ENCODE measurements around the gene PLAGL2.
"Not testable (repeated sequence)": the region's sequence is repeated elsewhere in the genome, so short reads cannot be mapped to it uniquely, and the experiment has no call there.

Gene PLAGL2

DNA sequence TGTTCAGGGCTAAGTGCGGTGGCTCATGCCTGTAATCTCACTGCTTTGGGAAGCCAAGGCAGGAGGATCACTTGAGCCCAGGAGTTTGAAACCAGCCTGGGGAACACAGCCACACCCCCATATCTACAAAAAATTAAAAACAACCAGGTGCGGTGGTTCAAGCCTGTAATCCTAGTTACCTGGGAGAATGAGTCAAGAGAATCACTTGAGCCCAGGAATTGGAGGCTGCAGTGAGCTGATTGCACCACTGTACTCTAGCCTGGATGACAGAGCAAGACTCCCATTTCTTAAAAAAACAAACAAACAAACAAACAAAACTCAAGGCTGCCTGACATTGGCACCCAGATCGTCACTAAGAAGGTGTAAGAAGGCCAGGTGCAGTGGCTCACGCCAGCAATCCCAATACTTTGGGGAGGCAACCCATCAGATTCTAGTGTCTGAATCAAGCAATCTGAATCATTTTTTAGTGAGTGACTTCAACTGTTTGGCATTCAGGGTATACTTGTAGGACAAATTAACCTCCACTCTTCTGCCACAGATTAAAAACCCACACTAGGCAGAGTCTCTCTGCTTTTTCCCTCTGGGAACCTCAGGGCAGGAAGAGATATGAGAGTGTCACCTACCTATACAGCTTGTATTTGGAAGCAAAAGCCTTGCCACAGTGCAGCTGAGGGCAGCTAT lies 6.1 kb downstream of the PLAGL2 start:
- Histone ChIP-seq H4K91ac (ENCODE audit: low read depth, low read length) (no peak overlapping the region), H3K4ac (ENCODE audit: low read depth, low read length) (no peak overlapping the region), H3K79me1 (ENCODE audit: low read length) (peaks cover 2% of the 10 kb centered on the region), H2BK120ac (ENCODE audit: insufficient read depth, low read length, poor library complexity) (no peak overlapping the region), H3K9ac (ENCODE audit: low read length) (no peak overlapping the region), H3K79me2 (ENCODE audit: control insufficient read depth, insufficient read depth, low read length, poor library complexity) (peaks cover 8% of the 10 kb centered on the region), H3K9me3 (ENCODE audit: insufficient read depth, low read depth, low read length) (no peaks in the 10 kb centered on the region), H4K12ac (ENCODE audit: low read depth, low read length) (no peak overlapping the region), H3K18ac (ENCODE audit: low read length) (no peak overlapping the region), H3K27me3 (ENCODE audit: insufficient read depth, low read length) (no peaks in the 10 kb centered on the region), H2AK5ac (ENCODE audit: low read length) (no peak overlapping the region), H3K4me1 (ENCODE audit: control insufficient read depth in 1 of 2, insufficient read depth in 2 of 2, low read length in 2 of 2) (peaks cover 13 to 14% of the 10 kb centered on the region in 2 experiments), H2BK5ac (ENCODE audit: low read depth, low read length, poor library complexity) (no peak overlapping the region), H2AFZ (ENCODE audit: insufficient read depth, low read length, poor library complexity) (no peak overlapping the region), H3K36me3 (ENCODE audit: control insufficient read depth in 1 of 2, insufficient read depth in 2 of 2, low read length in 2 of 2) (peaks cover 34 to 53% of the 10 kb centered on the region in 2 experiments), H3K4me3 (ENCODE audit: low read depth, low read length) (no peak overlapping the region), H3K23ac (ENCODE audit: low read length) (no peak overlapping the region), H3K14ac (ENCODE audit: low read length) (no peak overlapping the region), H2BK12ac (ENCODE audit: low read length) (no peak overlapping the region), H3K27ac (ENCODE audit: low read depth, low read length) (no peak overlapping the region), H4K8ac (ENCODE audit: low read depth, low read length) (no peak overlapping the region), H3K4me2 (ENCODE audit: low read length) (no peak overlapping the region)
- WGBS (ENCODE audit: extremely low coverage, insufficient coverage, insufficient read length), result no CpG with 5 or more reads among the region's 4 CpGs
- no peak for DNase-seq

DNA sequence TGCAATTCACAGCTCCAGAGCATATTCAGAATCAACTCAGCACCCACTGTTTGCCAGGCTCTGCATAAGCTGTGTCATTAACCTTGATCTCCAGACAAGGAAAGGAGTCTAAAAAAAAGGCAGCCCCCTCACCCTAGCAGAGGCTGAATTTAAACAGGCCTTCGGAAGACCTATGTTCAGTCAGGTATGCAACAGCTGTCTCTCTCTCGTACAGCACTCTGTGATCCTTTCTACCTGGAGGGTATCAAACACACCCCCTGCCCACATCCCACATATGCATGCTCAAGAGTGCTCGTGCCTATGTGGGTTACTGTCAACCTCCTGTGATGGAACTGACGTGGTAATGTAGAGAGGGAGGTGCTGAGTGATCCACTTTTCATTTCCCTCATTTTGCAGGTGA lies 8.5 kb downstream of the PLAGL2 start:
- Histone ChIP-seq H3K27ac (ENCODE audit: low read depth, low read length) (no peak overlapping the region), H2BK5ac (ENCODE audit: low read depth, low read length, poor library complexity) (no peak overlapping the region), H3K79me1 (ENCODE audit: low read length) (peaks cover under 1% of the 10 kb centered on the region), H4K91ac (ENCODE audit: low read depth, low read length) (no peak overlapping the region), H3K18ac (ENCODE audit: low read length) (no peak overlapping the region), H3K79me2 (ENCODE audit: control insufficient read depth, insufficient read depth, low read length, poor library complexity) (peaks cover 5% of the 10 kb centered on the region), H4K8ac (ENCODE audit: low read depth, low read length) (no peak overlapping the region), H3K36me3 (ENCODE audit: control insufficient read depth in 1 of 2, insufficient read depth in 2 of 2, low read length in 2 of 2) (peaks cover 48 to 71% of the 10 kb centered on the region in 2 experiments), H3K4me2 (ENCODE audit: low read length) (no peak overlapping the region), H3K27me3 (ENCODE audit: insufficient read depth, low read length) (no peaks in the 10 kb centered on the region), H3K4me1 (ENCODE audit: control insufficient read depth in 1 of 2, insufficient read depth in 2 of 2, low read length in 2 of 2) (peaks cover 5 to 6% of the 10 kb centered on the region in 2 experiments), H3K4me3 (ENCODE audit: low read depth, low read length) (no peak overlapping the region), H3K23ac (ENCODE audit: low read length) (no peak overlapping the region), H3K4ac (ENCODE audit: low read depth, low read length) (no peak overlapping the region), H3K9me3 (ENCODE audit: insufficient read depth, low read depth, low read length) (no peaks in the 10 kb centered on the region), H4K12ac (ENCODE audit: low read depth, low read length) (no peak overlapping the region), H3K9ac (ENCODE audit: low read length) (no peak overlapping the region), H2AK5ac (ENCODE audit: low read length) (no peak overlapping the region), H3K14ac (ENCODE audit: low read length) (no peak overlapping the region), H2BK12ac (ENCODE audit: low read length) (no peak overlapping the region), H2BK120ac (ENCODE audit: insufficient read depth, low read length, poor library complexity) (no peak overlapping the region), H2AFZ (ENCODE audit: insufficient read depth, low read length, poor library complexity) (no peak overlapping the region)
- no peak for DNase-seq
- WGBS (ENCODE audit: extremely low coverage, insufficient coverage, insufficient read length), result no CpG with 5 or more reads among the region's 4 CpGs

DNA sequence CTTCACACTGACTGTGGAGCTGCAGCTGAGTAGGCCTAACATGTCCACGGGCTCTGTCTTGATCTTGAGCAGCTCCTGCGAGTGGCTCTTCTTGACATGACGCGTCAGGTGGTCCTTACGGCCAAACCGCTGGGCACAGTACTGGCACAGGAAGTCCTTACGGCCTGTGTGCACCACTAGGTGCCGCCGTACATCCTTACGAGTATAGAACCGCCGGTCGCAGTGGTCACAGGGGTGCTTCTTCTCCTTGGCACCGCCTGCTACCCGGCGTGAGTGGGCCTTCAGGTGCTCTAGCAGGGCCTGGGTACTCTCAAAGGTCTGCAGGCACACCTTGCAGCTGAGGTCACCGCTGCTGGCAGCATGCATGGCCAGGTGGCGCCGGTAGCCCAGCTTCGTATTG lies 10.4 kb downstream of the PLAGL2 start:
- not testable (repeated sequence) for H2BK12ac ChIP-seq (ENCODE audit: low read length); H2AFZ ChIP-seq (ENCODE audit: insufficient read depth, low read length, poor library complexity); H3K23ac ChIP-seq (ENCODE audit: low read length); H3K4me3 ChIP-seq (ENCODE audit: low read depth, low read length); H3K4ac ChIP-seq (ENCODE audit: low read depth, low read length); H3K14ac ChIP-seq (ENCODE audit: low read length); H4K8ac ChIP-seq (ENCODE audit: low read depth, low read length); H3K4me1 ChIP-seq (ENCODE audit: control insufficient read depth in 1 of 2, insufficient read depth in 2 of 2, low read length in 2 of 2); H3K4me2 ChIP-seq (ENCODE audit: low read length); H3K18ac ChIP-seq (ENCODE audit: low read length); H2BK5ac ChIP-seq (ENCODE audit: low read depth, low read length, poor library complexity); H3K79me2 ChIP-seq (ENCODE audit: control insufficient read depth, insufficient read depth, low read length, poor library complexity); H4K91ac ChIP-seq (ENCODE audit: low read depth, low read length); H2AK5ac ChIP-seq (ENCODE audit: low read length); H2BK120ac ChIP-seq (ENCODE audit: insufficient read depth, low read length, poor library complexity); DNase-seq; H4K12ac ChIP-seq (ENCODE audit: low read depth, low read length); H3K9ac ChIP-seq (ENCODE audit: low read length); H3K79me1 ChIP-seq (ENCODE audit: low read length); H3K27me3 ChIP-seq (ENCODE audit: insufficient read depth, low read length); H3K9me3 ChIP-seq (ENCODE audit: insufficient read depth, low read depth, low read length); H3K27ac ChIP-seq (ENCODE audit: low read depth, low read length)
- WGBS (ENCODE audit: extremely low coverage, insufficient coverage, insufficient read length), result no CpG with 5 or more reads among the region's 20 CpGs
- H3K36me3 ChIP-seq (ENCODE audit: control insufficient read depth in 1 of 2, insufficient read depth in 2 of 2, low read length in 2 of 2), result peaks cover 46 to 65% of the 10 kb centered on the region in 2 experiments

DNA sequence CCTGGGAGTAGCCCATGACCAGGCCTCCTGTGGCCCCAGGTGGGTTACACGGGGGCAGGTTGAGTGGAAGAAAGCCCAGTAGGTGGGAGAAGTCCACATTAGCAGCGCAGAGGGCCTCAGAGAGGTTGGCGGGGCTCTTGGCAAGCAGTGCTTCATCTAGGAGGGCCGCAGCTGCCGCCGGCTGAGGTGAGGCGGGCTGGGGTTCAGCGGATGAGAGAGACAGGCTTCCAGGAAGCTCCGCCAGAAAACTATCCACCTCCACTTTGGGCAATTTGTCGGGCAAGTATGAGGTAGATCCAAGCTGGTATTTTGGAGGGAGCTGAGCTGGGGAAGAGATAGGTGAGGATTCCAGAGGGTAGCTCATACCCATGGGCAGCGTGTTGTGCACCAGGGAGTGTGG lies 10.9 kb downstream of the PLAGL2 start:
- not testable (repeated sequence) for H4K91ac ChIP-seq (ENCODE audit: low read depth, low read length); H3K4ac ChIP-seq (ENCODE audit: low read depth, low read length); H3K79me2 ChIP-seq (ENCODE audit: control insufficient read depth, insufficient read depth, low read length, poor library complexity); H3K79me1 ChIP-seq (ENCODE audit: low read length); H3K14ac ChIP-seq (ENCODE audit: low read length); H2BK5ac ChIP-seq (ENCODE audit: low read depth, low read length, poor library complexity); H3K9me3 ChIP-seq (ENCODE audit: insufficient read depth, low read depth, low read length); H3K23ac ChIP-seq (ENCODE audit: low read length); H4K12ac ChIP-seq (ENCODE audit: low read depth, low read length); H4K8ac ChIP-seq (ENCODE audit: low read depth, low read length); H2BK12ac ChIP-seq (ENCODE audit: low read length); H3K18ac ChIP-seq (ENCODE audit: low read length); H3K4me2 ChIP-seq (ENCODE audit: low read length); H2AFZ ChIP-seq (ENCODE audit: insufficient read depth, low read length, poor library complexity); H3K27ac ChIP-seq (ENCODE audit: low read depth, low read length); H3K4me1 ChIP-seq (ENCODE audit: control insufficient read depth in 1 of 2, insufficient read depth in 2 of 2, low read length in 2 of 2); H3K4me3 ChIP-seq (ENCODE audit: low read depth, low read length); H3K9ac ChIP-seq (ENCODE audit: low read length); H2BK120ac ChIP-seq (ENCODE audit: insufficient read depth, low read length, poor library complexity); H3K27me3 ChIP-seq (ENCODE audit: insufficient read depth, low read length); H2AK5ac ChIP-seq (ENCODE audit: low read length); DNase-seq
- peaks cover 41 to 59% of the 10 kb centered on the region in 2 experiments for H3K36me3 ChIP-seq (ENCODE audit: control insufficient read depth in 1 of 2, insufficient read depth in 2 of 2, low read length in 2 of 2)
- no CpG with 5 or more reads among the region's 11 CpGs for WGBS (ENCODE audit: extremely low coverage, insufficient coverage, insufficient read length)

Data from trophoblast cell (in vitro differentiated cells and primary cell).